KBM-7 (cell line): ENCODE data around the gene PHYH.
A peak's percentile ranks its signal among the peaks of the same experiment; 100 is the strongest.
"Not testable (repeated sequence)": the region's sequence is repeated elsewhere in the genome, so short reads cannot be mapped to it uniquely, and the experiment has no call there.

Source experiments
- DNase-seq: peaks from one replicate; pipeline ENCODE4 v3.0.0-alpha.2; 2015
- in situ Hi-C: fragments of 300-500 bp; cut with MboI; formaldehyde crosslinking; loops from 2 replicates; pipeline ENCODE4 v1.14.3; 2020; ENCODE audit warnings: low sequenced_read_pairs, low pct_unique_long_range_greater_than_20kb, mixed read lengths

The PHYH gene

GRCh38 chr10:13282348-13282747, 17.5 kb downstream of the PHYH start:
- in situ Hi-C loops = not testable (repeated sequence)

GRCh38 chr10:13276749-13277365, 23.0 kb downstream of the PHYH start:
- no peak for DNase-seq

More at GRCh38 chr10:13282348-13282747, 17.5 kb downstream of the PHYH start:
- not testable (repeated sequence) for DNase-seq

GRCh38 chr10:13276146-13276545, 23.7 kb downstream of the PHYH start:
- DNase-seq, in situ Hi-C loops: not testable (repeated sequence)

More at GRCh38 chr10:13276749-13277365, 23.0 kb downstream of the PHYH start:
- in situ Hi-C loops = no loop called here

GRCh38 chr10:13272164-13272571, 27.7 kb downstream of the PHYH start:
- DNase-seq = no peak

GRCh38 chr10:13271552-13272163, 28.2 kb downstream of the PHYH start:
- in situ Hi-C loops = no loop called here
- peak; percentile 63 for DNase-seq

More at GRCh38 chr10:13272164-13272571, 27.7 kb downstream of the PHYH start:
- in situ Hi-C loops = no loop called here

- in situ Hi-C loops = no loop called here
These were observed 28.9 kb downstream of the PHYH start for GRCh38 chr10:13270877-13271551.

GRCh38 chr10:13268841-13269240, 31.0 kb downstream of the PHYH start:
- DNase-seq = peak; percentile 35
- in situ Hi-C loops = no loop called here

More at GRCh38 chr10:13270877-13271551, 28.9 kb downstream of the PHYH start:
- no peak for DNase-seq

GRCh38 chr10:13268310-13268709, 31.6 kb downstream of the PHYH start:
- in situ Hi-C loops = no loop called here
- DNase-seq = no peak

GRCh38 chr10:13263591-13263990, 36.3 kb downstream of the PHYH start:
- in situ Hi-C loops = no loop called here
- DNase-seq = no peak

- DNase-seq = no peak
- in situ Hi-C loops = no loop called here
These were observed 37.4 kb downstream of the PHYH start for GRCh38 chr10:13262433-13262832.

GRCh38 chr10:13257621-13258140, 42.2 kb downstream of the PHYH start:
- in situ Hi-C loops = no loop called here
- DNase-seq = no peak

GRCh38 chr10:13256627-13257026, 43.2 kb downstream of the PHYH start:
- no peak for DNase-seq
- in situ Hi-C loops = no loop called here

GRCh38 chr10:13253726-13254125, 46.1 kb downstream of the PHYH start:
- in situ Hi-C loops = no loop called here
- DNase-seq = no peak

GRCh38 chr10:13247784-13248183, 52.1 kb downstream of the PHYH start:
- in situ Hi-C loops = no loop called here
- DNase-seq = no peak

- no peak for DNase-seq
- in situ Hi-C loops = no loop called here
These were observed 52.6 kb downstream of the PHYH start for GRCh38 chr10:13247246-13247645.

- DNase-seq, in situ Hi-C loops: not testable (repeated sequence)
These were observed 57.6 kb downstream of the PHYH start for GRCh38 chr10:13242260-13242659.

GRCh38 chr10:13241613-13242012, 58.3 kb downstream of the PHYH start:
- no peak for DNase-seq
- in situ Hi-C loops = no loop called here

- no peak for DNase-seq
- in situ Hi-C loops = no loop called here
These were observed 59.9 kb downstream of the PHYH start for GRCh38 chr10:13239923-13240322.

- no peak for DNase-seq
- in situ Hi-C loops = no loop called here
These were observed 61.4 kb downstream of the PHYH start for GRCh38 chr10:13238271-13239077.
